Astrocyte (in vitro differentiated cells and primary cell): ENCODE measurements around the gene GRAMD4. TPM values are rescaled to one million over a fixed set of nuclear protein-coding genes. Genes with fewer than 3 reads are reported as not detected.

Experiments used
- DNase-seq: peaks from one replicate; pipeline ENCODE4 v3.0.0-alpha.2; 2010; ENCODE audit warnings: low read depth
- FAIRE-seq: peaks from 2 replicates; lab custom pipeline; 2011; peaks lifted over from hg19 to GRCh38; lab: Jason Lieb, UNC
- H2AFZ ChIP-seq: 2 replicates; pipeline ENCODE4 v1.6.0; 2012; ENCODE audit warnings: low read depth, low read length, inconsistent platforms
- H3K27ac ChIP-seq: 2 replicates; pipeline ENCODE4 v1.5.1; 2011; ENCODE audit warnings: low read depth, low read length, inconsistent platforms
- H3K27me3 ChIP-seq: 2 replicates; pipeline ENCODE4 v1.6.0; 2011; ENCODE audit warnings: low read length, inconsistent platforms; ENCODE audit not compliant: insufficient read depth
- H3K36me3 ChIP-seq: 2 replicates; pipeline ENCODE4 v1.5.1; 2011; ENCODE audit warnings: low read length, inconsistent platforms; ENCODE audit not compliant: insufficient read depth
- H3K4me1 ChIP-seq: 2 replicates; pipeline ENCODE4 v1.5.1; 2011; ENCODE audit warnings: low read length, inconsistent platforms; ENCODE audit not compliant: insufficient read depth
- H3K4me2 ChIP-seq: 2 replicates; pipeline ENCODE4 v1.6.0; 2012; ENCODE audit warnings: low read length, inconsistent platforms
- H3K4me3 ChIP-seq: 2 replicates; pipeline ENCODE4 v1.5.1; 2011; ENCODE audit warnings: low read depth, mild to moderate bottlenecking, low read length, inconsistent platforms; ENCODE audit not compliant: insufficient read depth
- H3K79me2 ChIP-seq: 2 replicates; pipeline ENCODE4 v1.6.0; 2012; ENCODE audit warnings: mild to moderate bottlenecking, low read length, inconsistent platforms; ENCODE audit not compliant: insufficient read depth
- H3K9ac ChIP-seq: 2 replicates; pipeline ENCODE4 v1.6.0; 2012; ENCODE audit warnings: mild to moderate bottlenecking, low read length, inconsistent platforms
- H3K9me3 ChIP-seq: 2 replicates; pipeline ENCODE4 v1.5.1; 2012; ENCODE audit warnings: low read depth, mild to moderate bottlenecking, low read length, inconsistent platforms; ENCODE audit not compliant: insufficient read depth
- H4K20me1 ChIP-seq: 2 replicates; pipeline ENCODE4 v1.6.0; 2012; ENCODE audit warnings: low read length, inconsistent platforms; ENCODE audit not compliant: insufficient read depth
- H3K27ac Mint-ChIP-seq: one replicate; pipeline ENCODE4 v1.8.0; 2021; ENCODE audit warnings: mild to moderate bottlenecking, mixed read lengths; ENCODE audit not compliant: unreplicated experiment
- H3K27me3 Mint-ChIP-seq: one replicate; pipeline ENCODE4 v1.8.0; 2021; ENCODE audit warnings: low read depth, mixed read lengths; ENCODE audit not compliant: unreplicated experiment
- H3K36me3 Mint-ChIP-seq: one replicate; pipeline ENCODE4 v1.8.0; 2021; ENCODE audit warnings: low read depth, mixed read lengths; ENCODE audit not compliant: unreplicated experiment
- H3K4me1 Mint-ChIP-seq: one replicate; pipeline ENCODE4 v1.8.0; 2021; ENCODE audit warnings: low read depth, mixed read lengths; ENCODE audit not compliant: unreplicated experiment
- H3K4me3 Mint-ChIP-seq: one replicate; pipeline ENCODE4 v1.8.0; 2021; ENCODE audit warnings: mild to moderate bottlenecking, moderate library complexity, mixed read lengths; ENCODE audit not compliant: unreplicated experiment
- H3K9me3 Mint-ChIP-seq: one replicate; pipeline ENCODE4 v1.8.0; 2021; ENCODE audit warnings: mild to moderate bottlenecking, mixed read lengths; ENCODE audit not compliant: unreplicated experiment
- CTCF ChIP-seq: IDR thresholded peaks from 2 replicates; pipeline ENCODE4 v1.5.1; 2011; ENCODE audit warnings: low read depth, mild to moderate bottlenecking, inconsistent platforms, low read length, moderate library complexity; ENCODE audit not compliant: insufficient read depth
- EZH2 ChIP-seq: IDR thresholded peaks from 2 replicates; pipeline ENCODE4 v1.6.1; 2012; ENCODE audit warnings: mild to moderate bottlenecking, low read length, inconsistent platforms; ENCODE audit not compliant: insufficient read depth
- total RNA-seq: library from RNA; stranded (reverse); gene quantifications from 2 replicates; pipeline ENCODE4 v1.2.1, GENCODE V29; 2021

Gene GRAMD4
- total RNA-seq, 1 donor from 2014 or later: 17.8 TPM

GRCh38 chr22:46703171-46703995 is 83.2 kb downstream of the GRAMD4 start:
- no peaks in the 10 kb centered on the region for H3K79me2 ChIP-seq
- DNase-seq: no peak
- no peak overlapping the region for H3K4me3 ChIP-seq
- H3K9ac ChIP-seq: no peak overlapping the region
- peaks cover 13% of the 10 kb centered on the region for H3K36me3 Mint-ChIP-seq
- H3K27me3 ChIP-seq: no peaks in the 10 kb centered on the region
- no peak overlapping the region for H3K4me3 Mint-ChIP-seq
- H3K9me3 ChIP-seq: no peaks in the 10 kb centered on the region
- no peak for TF ChIP-seq CTCF
- TF ChIP-seq EZH2: no peak
- peaks cover 18% of the 10 kb centered on the region for H4K20me1 ChIP-seq
- H3K4me2 ChIP-seq: no peak overlapping the region
- H3K4me1 ChIP-seq: no peaks in the 10 kb centered on the region
- no peak overlapping the region for H3K27ac ChIP-seq
- no peak overlapping the region for H2AFZ ChIP-seq
- no peaks in the 10 kb centered on the region for H3K27me3 Mint-ChIP-seq
- peaks cover 9% of the 10 kb centered on the region for H3K36me3 ChIP-seq
- FAIRE-seq: no peak
- H3K4me1 Mint-ChIP-seq: no peaks in the 10 kb centered on the region
- H3K27ac Mint-ChIP-seq: peak overlapping the region; percentile 34
- no peaks in the 10 kb centered on the region for H3K9me3 Mint-ChIP-seq

GRCh38 chr22:46703996-46704370 is 83.8 kb downstream of the GRAMD4 start:
- H3K27me3 ChIP-seq: no peaks in the 10 kb centered on the region
- no peaks in the 10 kb centered on the region for H3K4me1 ChIP-seq
- peaks cover 18% of the 10 kb centered on the region for H4K20me1 ChIP-seq
- TF ChIP-seq CTCF: no peak
- TF ChIP-seq EZH2: no peak
- no peak overlapping the region for H3K9ac ChIP-seq
- H3K9me3 ChIP-seq: no peaks in the 10 kb centered on the region
- Mint-ChIP-seq H3K9me3 (no peaks in the 10 kb centered on the region), H3K36me3 (peaks cover 13% of the 10 kb centered on the region), H3K4me3 (no peak overlapping the region), H3K27ac (no peak overlapping the region), H3K27me3 (no peaks in the 10 kb centered on the region), H3K4me1 (no peaks in the 10 kb centered on the region)
- H2AFZ ChIP-seq: no peak overlapping the region
- H3K4me2 ChIP-seq: no peak overlapping the region
- DNase-seq: no peak
- FAIRE-seq: no peak
- H3K79me2 ChIP-seq: no peaks in the 10 kb centered on the region
- no peak overlapping the region for H3K4me3 ChIP-seq
- H3K36me3 ChIP-seq: peaks cover 13% of the 10 kb centered on the region
- H3K27ac ChIP-seq: no peak overlapping the region

GRCh38 chr22:46706060-46706459 is 85.9 kb downstream of the GRAMD4 start:
- Histone ChIP-seq H3K79me2 (no peaks in the 10 kb centered on the region), H3K9me3 (no peaks in the 10 kb centered on the region), H3K36me3 (peaks cover 27% of the 10 kb centered on the region), H2AFZ (no peak overlapping the region), H3K4me3 (no peak overlapping the region), H4K20me1 (peaks cover 18% of the 10 kb centered on the region), H3K4me1 (peaks cover 2% of the 10 kb centered on the region), H3K27me3 (no peaks in the 10 kb centered on the region), H3K4me2 (no peak overlapping the region), H3K27ac (no peak overlapping the region), H3K9ac (no peak overlapping the region)
- peaks cover 16% of the 10 kb centered on the region for H3K36me3 Mint-ChIP-seq
- H3K27ac Mint-ChIP-seq: no peak overlapping the region
- no peak overlapping the region for H3K4me3 Mint-ChIP-seq
- no peaks in the 10 kb centered on the region for H3K9me3 Mint-ChIP-seq
- no peak for TF ChIP-seq EZH2
- TF ChIP-seq CTCF: no peak
- H3K27me3 Mint-ChIP-seq: no peaks in the 10 kb centered on the region
- no peak for FAIRE-seq
- no peak for DNase-seq
- no peaks in the 10 kb centered on the region for H3K4me1 Mint-ChIP-seq
